NCI-H524 (cell line): Measurements from ENCODE around the gene FAM117B.
"Not testable (repeated sequence)": the region's sequence is repeated elsewhere in the genome, so short reads cannot be mapped to it uniquely, and the experiment has no call there.

Source experiments
- DNase-seq, 2 experiments: peaks; one replicate each; lab custom pipeline; 2025; lab: John Stamatoyannopoulos, UW

Gene FAM117B

GRCh38 chr2:202703091-202703490 is 68.3 kb downstream of the FAM117B start:
- no peak for DNase-seq

- DNase-seq: no peak
Observed at GRCh38 chr2:202704248-202704647, 69.5 kb downstream of the FAM117B start.

GRCh38 chr2:202705446-202706020 is 70.8 kb downstream of the FAM117B start:
- no peak for DNase-seq

- not testable (repeated sequence) for DNase-seq
Observed at GRCh38 chr2:202714971-202715935, 80.5 kb downstream of the FAM117B start.

- no peak for DNase-seq
Observed at GRCh38 chr2:202716114-202716718, 81.4 kb downstream of the FAM117B start.

GRCh38 chr2:202716953-202717597 is 82.3 kb downstream of the FAM117B start:
- DNase-seq: no peak

GRCh38 chr2:202717598-202718310 is 83.0 kb downstream of the FAM117B start:
- DNase-seq: no peak

- DNase-seq: no peak
Observed at GRCh38 chr2:202718614-202719013, 83.8 kb downstream of the FAM117B start.

- DNase-seq: no peak
Observed at GRCh38 chr2:202720226-202720625, 85.5 kb downstream of the FAM117B start.

GRCh38 chr2:202721621-202722020 is 86.9 kb downstream of the FAM117B start:
- no peak for DNase-seq

GRCh38 chr2:202723746-202724145 is 89.0 kb downstream of the FAM117B start:
- DNase-seq: no peak

GRCh38 chr2:202726070-202726469 is 91.3 kb downstream of the FAM117B start:
- no peak for DNase-seq

- no peak for DNase-seq
Observed at GRCh38 chr2:202736826-202737225, 102.1 kb downstream of the FAM117B start.

- no peak for DNase-seq
Observed at GRCh38 chr2:202743613-202744012, 108.8 kb downstream of the FAM117B start.

- no peak for DNase-seq
Observed at GRCh38 chr2:202749477-202749876, 114.7 kb downstream of the FAM117B start.

GRCh38 chr2:202750763-202751427 is 116.1 kb downstream of the FAM117B start:
- no peak for DNase-seq

GRCh38 chr2:202752071-202752470 is 117.3 kb downstream of the FAM117B start:
- no peak for DNase-seq

GRCh38 chr2:202754936-202755335 is 120.2 kb downstream of the FAM117B start:
- no peak for DNase-seq

GRCh38 chr2:202756598-202756997 is 121.8 kb downstream of the FAM117B start:
- DNase-seq: no peak

GRCh38 chr2:202757339-202757738 is 122.6 kb downstream of the FAM117B start:
- no peak for DNase-seq

- no peak for DNase-seq
Observed at GRCh38 chr2:202758128-202758527, 123.4 kb downstream of the FAM117B start.
